HuH-7 (cell line): Measurements from ENCODE around the gene PRRT2.
A peak's percentile ranks its signal among the peaks of the same experiment; 100 is the strongest.

Source experiments
- DNase-seq: peaks from one replicate; pipeline ENCODE4 v3.0.0; 2011; ENCODE audit warnings: low spot score

Gene PRRT2

GRCh38 chr16:29862383-29862883 lies 50.4 kb downstream of the PRRT2 start:
- no peak for DNase-seq

GRCh38 chr16:29862884-29863668 lies 51.1 kb downstream of the PRRT2 start, which contains the start of gene CDIPT:
TSS of gene CDIPT (minus strand) at chr16:29863226. CDS start at chr16:29862857, 369 bp downstream.
- peak; percentile 96 for DNase-seq

GRCh38 chr16:29863669-29863984 lies 51.6 kb downstream of the PRRT2 start:
- DNase-seq = no peak

- no peak for DNase-seq
Observed at GRCh38 chr16:29864205-29864604, 52.2 kb downstream of the PRRT2 start.
